Smooth muscle cell (in vitro differentiated cells): Measurements from ENCODE around the gene UBASH3B. TPM values are rescaled to one million over a fixed set of nuclear protein-coding genes. Genes with fewer than 3 reads are reported as not detected.
A peak's percentile ranks its signal among the peaks of the same experiment; 100 is the strongest.

Source experiments
- DNase-seq: peaks from one replicate; lab custom pipeline; 2025; ENCODE audit not compliant: unreplicated experiment; lab: John Stamatoyannopoulos, UW
- H2AFZ ChIP-seq: fragments of 200-600 bp; sonication (generic); 2 replicates; pipeline ENCODE4 v1.6.0; 2016; ENCODE audit warnings: antibody characterized with exemption, low read depth, mild to moderate bottlenecking
- H3F3A ChIP-seq: fragments of 200-600 bp; sonication (generic); 2 replicates; pipeline ENCODE4 v1.6.0; 2017; ENCODE audit warnings: antibody characterized with exemption, low read depth
- H3K27ac ChIP-seq: fragments of 200-600 bp; sonication (generic); 2 replicates; pipeline ENCODE4 v1.5.1; 2016; ENCODE audit warnings: low read depth, mild to moderate bottlenecking
- H3K27me3 ChIP-seq: fragments of 200-600 bp; sonication (generic); 2 replicates; pipeline ENCODE4 v1.6.1; 2016; ENCODE audit warnings: low read depth, mild to moderate bottlenecking
- H3K36me3 ChIP-seq: fragments of 200-600 bp; sonication (generic); 2 replicates; pipeline ENCODE4 v1.5.1; 2016; ENCODE audit warnings: low read depth
- H3K4me1 ChIP-seq: fragments of 200-600 bp; sonication (generic); 2 replicates; pipeline ENCODE4 v1.5.1; 2016; ENCODE audit warnings: low read depth
- H3K4me2 ChIP-seq: fragments of 200-600 bp; sonication (generic); 2 replicates; pipeline ENCODE4 v1.6.0; 2016; ENCODE audit warnings: mild to moderate bottlenecking
- H3K4me3 ChIP-seq: fragments of 200-600 bp; sonication (generic); 2 replicates; pipeline ENCODE4 v1.5.1; 2016; ENCODE audit warnings: mild to moderate bottlenecking
- H3K79me2 ChIP-seq: fragments of 200-600 bp; sonication (generic); 2 replicates; pipeline ENCODE4 v1.6.0; 2016; ENCODE audit warnings: low read depth, mild to moderate bottlenecking
- H3K9ac ChIP-seq: fragments of 200-600 bp; sonication (generic); 2 replicates; pipeline ENCODE4 v1.6.0; 2016; ENCODE audit warnings: low read depth
- H3K9me3 ChIP-seq: fragments of 200-600 bp; sonication (generic); replicated peaks from 2 replicates; pipeline ENCODE4 v1.5.1; 2016; ENCODE audit warnings: low read depth
- H4K20me1 ChIP-seq: fragments of 200-600 bp; sonication (generic); 2 replicates; pipeline ENCODE4 v1.6.0; 2016; ENCODE audit warnings: low read depth
- WGBS: methylation state at CpG from one replicate; pipeline ENCODE4 v1.1.7; 2016; ENCODE audit warnings: low lambda C conversion rate; 5-methylcytosine and 5-hydroxymethylcytosine counted together
- polyA plus RNA-seq: library from polyadenylated mRNA; unstranded; fragments of >200 nt; fragmentation: Nextera tagmentation; extraction: Ambion mirVana; gene quantifications from 2 replicates; pipeline ENCODE4 v1.2.1, GENCODE V29; 2016
- total RNA-seq: library from RNA; depleted of rRNA; stranded (reverse); fragments of >200 nt; gene quantifications from 2 replicates; pipeline ENCODE4 v1.2.3, GENCODE V29; 2014
- TF ChIP-seq, protein P1 (sequence below): fragments of 200-600 bp; sonication (generic); IDR thresholded peaks from 2 replicates; pipeline ENCODE4 v1.5.1; 2017; ENCODE audit warnings: borderline replicate concordance, mild to moderate bottlenecking, antibody characterized with exemption; ENCODE audit not compliant: insufficient read depth, poor library complexity, severe bottlenecking

Gene UBASH3B
- total and polyA plus RNA-seq, 2 experiments from 2014 or later = 15.8 to 30.5 TPM

DNA sequence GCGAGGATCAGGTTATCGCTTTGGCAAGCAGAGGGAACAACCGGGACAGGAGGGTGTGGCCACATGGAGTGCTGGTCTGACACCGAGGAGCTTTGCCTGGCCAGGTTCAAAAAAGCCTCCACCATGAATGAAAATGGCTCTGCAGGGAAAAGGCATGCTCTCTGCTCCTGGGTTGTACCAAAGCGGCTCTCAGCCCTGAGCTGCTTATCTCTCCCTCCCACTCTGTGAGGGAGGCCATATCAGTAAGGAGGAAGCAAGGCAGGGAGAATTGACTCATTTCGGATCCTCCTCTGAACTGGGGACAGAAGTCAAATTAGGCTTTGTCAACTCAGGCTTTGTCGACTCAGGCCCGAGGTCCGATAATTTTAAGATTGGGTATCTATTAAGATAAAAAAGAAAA lies 99.9 kb downstream of the UBASH3B start:
- TF ChIP-seq, protein P1, sequence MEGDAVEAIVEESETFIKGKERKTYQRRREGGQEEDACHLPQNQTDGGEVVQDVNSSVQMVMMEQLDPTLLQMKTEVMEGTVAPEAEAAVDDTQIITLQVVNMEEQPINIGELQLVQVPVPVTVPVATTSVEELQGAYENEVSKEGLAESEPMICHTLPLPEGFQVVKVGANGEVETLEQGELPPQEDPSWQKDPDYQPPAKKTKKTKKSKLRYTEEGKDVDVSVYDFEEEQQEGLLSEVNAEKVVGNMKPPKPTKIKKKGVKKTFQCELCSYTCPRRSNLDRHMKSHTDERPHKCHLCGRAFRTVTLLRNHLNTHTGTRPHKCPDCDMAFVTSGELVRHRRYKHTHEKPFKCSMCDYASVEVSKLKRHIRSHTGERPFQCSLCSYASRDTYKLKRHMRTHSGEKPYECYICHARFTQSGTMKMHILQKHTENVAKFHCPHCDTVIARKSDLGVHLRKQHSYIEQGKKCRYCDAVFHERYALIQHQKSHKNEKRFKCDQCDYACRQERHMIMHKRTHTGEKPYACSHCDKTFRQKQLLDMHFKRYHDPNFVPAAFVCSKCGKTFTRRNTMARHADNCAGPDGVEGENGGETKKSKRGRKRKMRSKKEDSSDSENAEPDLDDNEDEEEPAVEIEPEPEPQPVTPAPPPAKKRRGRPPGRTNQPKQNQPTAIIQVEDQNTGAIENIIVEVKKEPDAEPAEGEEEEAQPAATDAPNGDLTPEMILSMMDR = no peak
- Histone ChIP-seq H3F3A (peaks cover 3% of the 10 kb centered on the region), H3K4me2 (peak overlapping the region; percentile 68), H3K27me3 (no peaks in the 10 kb centered on the region), H3K9ac (no peak overlapping the region), H4K20me1 (peaks cover 7% of the 10 kb centered on the region), H3K27ac (peak overlapping the region; percentile 41), H3K4me1 (peaks cover 12% of the 10 kb centered on the region), H3K36me3 (no peaks in the 10 kb centered on the region), H3K9me3 (no peaks in the 10 kb centered on the region), H2AFZ (no peak overlapping the region), H3K4me3 (no peak overlapping the region), H3K79me2 (peaks cover 22% of the 10 kb centered on the region)
- no peak for DNase-seq
- 34% methylated on average over 9 of the region's 9 CpGs for WGBS

DNA sequence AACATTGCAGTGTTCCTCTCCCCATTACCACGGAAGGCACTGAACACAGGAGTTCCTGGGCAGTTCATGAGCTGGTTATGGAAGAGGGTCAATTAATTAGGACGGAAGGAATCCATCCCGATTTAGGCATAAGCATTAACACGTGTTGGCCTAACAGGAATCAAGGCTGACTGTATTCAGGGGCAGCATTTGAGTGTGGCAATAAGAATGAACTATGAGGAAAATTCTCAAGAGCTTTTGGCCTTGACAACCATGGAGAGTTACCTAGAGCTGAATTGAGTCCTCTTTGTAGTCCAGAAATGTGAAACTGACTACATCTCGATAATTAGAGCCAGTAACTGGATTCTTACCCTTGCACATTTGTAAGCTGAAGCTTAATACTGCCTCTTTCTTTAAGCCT lies 100.4 kb downstream of the UBASH3B start:
- Histone ChIP-seq H3F3A (peaks cover 3% of the 10 kb centered on the region), H3K9me3 (no peaks in the 10 kb centered on the region), H3K4me2 (peak overlapping the region; percentile 68), H3K4me3 (no peak overlapping the region), H3K27ac (peak overlapping the region; percentile 41), H4K20me1 (peaks cover 7% of the 10 kb centered on the region), H3K4me1 (peaks cover 12% of the 10 kb centered on the region), H3K36me3 (no peaks in the 10 kb centered on the region), H3K9ac (no peak overlapping the region), H3K79me2 (peaks cover 22% of the 10 kb centered on the region), H2AFZ (no peak overlapping the region), H3K27me3 (no peaks in the 10 kb centered on the region)
- no peak for DNase-seq
- TF ChIP-seq, protein P1 = no peak
- 65% methylated on average over 5 of the region's 5 CpGs for WGBS

DNA sequence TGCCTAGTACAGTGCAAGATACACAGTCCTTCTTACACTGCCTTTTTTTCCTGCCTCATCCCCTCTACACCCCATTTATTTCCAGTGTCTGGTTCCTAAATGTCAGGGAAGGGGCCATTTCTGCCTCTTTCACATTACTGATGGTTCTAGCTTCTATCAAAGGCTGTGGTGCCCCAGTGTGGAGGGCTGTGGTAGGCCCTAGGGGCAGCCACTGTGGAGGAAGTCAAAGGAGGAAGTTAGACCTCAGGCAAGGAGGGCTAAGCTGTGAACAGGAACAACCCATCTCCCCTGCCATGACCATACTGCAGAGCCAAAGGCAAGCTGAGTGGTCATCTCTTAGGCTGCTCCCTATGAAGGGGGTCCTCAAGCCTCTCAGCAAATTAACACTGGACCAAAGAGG lies 100.9 kb downstream of the UBASH3B start:
- Histone ChIP-seq H3K79me2 (peaks cover 22% of the 10 kb centered on the region), H3K9ac (no peak overlapping the region), H3K36me3 (no peaks in the 10 kb centered on the region), H3K4me3 (no peak overlapping the region), H3K4me2 (no peak overlapping the region), H3K27ac (no peak overlapping the region), H3K9me3 (no peaks in the 10 kb centered on the region), H3K4me1 (peaks cover 12% of the 10 kb centered on the region), H3F3A (peaks cover 3% of the 10 kb centered on the region), H3K27me3 (no peaks in the 10 kb centered on the region), H2AFZ (no peak overlapping the region), H4K20me1 (peaks cover 11% of the 10 kb centered on the region)
- no peak for DNase-seq
- TF ChIP-seq, protein P1 = no peak

GRCh38 chr11:122757201-122757600 lies 101.7 kb downstream of the UBASH3B start:
- peaks cover 22% of the 10 kb centered on the region for H3K79me2 ChIP-seq
- peaks cover 11% of the 10 kb centered on the region for H4K20me1 ChIP-seq
- H3K4me1 ChIP-seq = peaks cover 12% of the 10 kb centered on the region
- peaks cover 3% of the 10 kb centered on the region for H3F3A ChIP-seq
- no peaks in the 10 kb centered on the region for H3K9me3 ChIP-seq
- no peaks in the 10 kb centered on the region for H3K36me3 ChIP-seq
- H3K27ac ChIP-seq = no peak overlapping the region
- 99% methylated on average over 3 of the region's 3 CpGs for WGBS
- no peak overlapping the region for H3K9ac ChIP-seq
- TF ChIP-seq, protein P1 = no peak
- no peak overlapping the region for H2AFZ ChIP-seq
- H3K4me3 ChIP-seq = no peak overlapping the region
- no peak for DNase-seq
- no peak overlapping the region for H3K4me2 ChIP-seq
- H3K27me3 ChIP-seq = no peaks in the 10 kb centered on the region
